ENCODE measurements around the gene AHI1.

Gene AHI1

GRCh38 chr6:135397172-135397952, 100.2 kb downstream of the AHI1 start:
- Histone ChIP-seq H3K4me1 (ENCODE audit: low read length) (no peaks in the 10 kb centered on the region), H3K27me3 (replicated peaks; ENCODE audit: insufficient read depth, low read length) (no peaks in the 10 kb centered on the region), H3K9me3 (replicated peaks; ENCODE audit: insufficient read depth, low read length) (no peaks in the 10 kb centered on the region), H3K4me2 (ENCODE audit: low read depth, low read length) (no peak overlapping the region), H3K9me2 (replicated peaks; ENCODE audit: insufficient read depth, low read length) (no peaks in the 10 kb centered on the region), H3K79me2 (ENCODE audit: low read length) (no peaks in the 10 kb centered on the region), H3F3A (ENCODE audit: insufficient read depth, low read length) (no peaks in the 10 kb centered on the region), H3K36me3 (replicated peaks; ENCODE audit: insufficient read depth, low read length) (no peaks in the 10 kb centered on the region), H3K27ac (ENCODE audit: low read length) (no peak overlapping the region), H4K20me1 (ENCODE audit: insufficient read depth, low read length) (no peaks in the 10 kb centered on the region), H3K9ac (ENCODE audit: low read length) (no peak overlapping the region), H2AFZ (ENCODE audit: low read length) (no peak overlapping the region), H3K4me3 (ENCODE audit: low read length) (no peak overlapping the region)
- no peak for DNase-seq
- TF ChIP-seq EZH2 (optimal IDR thresholded peaks at IDR 0.05; ENCODE audit: low read depth, low read length) (no peak), EZH2phosphoT487 (IDR thresholded peaks at IDR 0.05; ENCODE audit: low read length) (no peak), CTCF (IDR thresholded peaks at IDR 0.05; ENCODE audit: low read length) (no peak)

DNA sequence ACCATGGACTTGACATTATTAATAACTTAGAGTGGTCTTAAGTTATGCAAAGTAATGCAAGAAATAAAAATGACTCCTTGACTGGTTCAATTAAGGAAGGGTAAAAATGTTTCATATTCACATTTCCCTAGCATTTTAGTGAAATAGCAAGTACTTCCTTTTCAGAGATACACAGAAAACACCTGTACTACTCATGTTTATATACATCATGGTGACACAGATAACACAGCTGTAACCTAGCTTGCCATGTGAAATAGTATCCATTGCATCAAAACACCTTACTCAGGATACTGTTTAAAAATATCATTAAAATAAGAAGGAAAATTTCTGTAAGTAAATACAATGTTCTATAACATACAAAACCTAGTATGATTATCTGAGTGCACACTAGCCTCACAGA, 102.4 kb downstream of the AHI1 start:
- no peak for DNase-seq
- Histone ChIP-seq H3K4me3 (ENCODE audit: low read length) (no peak overlapping the region), H3K27ac (ENCODE audit: low read length) (no peak overlapping the region), H3K9me2 (replicated peaks; ENCODE audit: insufficient read depth, low read length) (no peaks in the 10 kb centered on the region), H3K27me3 (replicated peaks; ENCODE audit: insufficient read depth, low read length) (no peaks in the 10 kb centered on the region), H3K36me3 (replicated peaks; ENCODE audit: insufficient read depth, low read length) (no peaks in the 10 kb centered on the region), H3F3A (ENCODE audit: insufficient read depth, low read length) (no peaks in the 10 kb centered on the region), H3K9ac (ENCODE audit: low read length) (no peak overlapping the region), H3K4me2 (ENCODE audit: low read depth, low read length) (no peak overlapping the region), H3K79me2 (ENCODE audit: low read length) (no peaks in the 10 kb centered on the region), H2AFZ (ENCODE audit: low read length) (no peak overlapping the region), H3K4me1 (ENCODE audit: low read length) (no peaks in the 10 kb centered on the region), H3K9me3 (replicated peaks; ENCODE audit: insufficient read depth, low read length) (no peaks in the 10 kb centered on the region), H4K20me1 (ENCODE audit: insufficient read depth, low read length) (no peaks in the 10 kb centered on the region)
- TF ChIP-seq EZH2 (optimal IDR thresholded peaks at IDR 0.05; ENCODE audit: low read depth, low read length) (no peak), CTCF (IDR thresholded peaks at IDR 0.05; ENCODE audit: low read length) (no peak), EZH2phosphoT487 (IDR thresholded peaks at IDR 0.05; ENCODE audit: low read length) (no peak)

GRCh38 chr6:135393289-135393688, 104.3 kb downstream of the AHI1 start:
- Histone ChIP-seq H3K4me1 (ENCODE audit: low read length) (no peaks in the 10 kb centered on the region), H3K36me3 (replicated peaks; ENCODE audit: insufficient read depth, low read length) (no peaks in the 10 kb centered on the region), H2AFZ (ENCODE audit: low read length) (no peak overlapping the region), H3K27ac (ENCODE audit: low read length) (no peak overlapping the region), H3K9me3 (replicated peaks; ENCODE audit: insufficient read depth, low read length) (no peaks in the 10 kb centered on the region), H3K9ac (ENCODE audit: low read length) (no peak overlapping the region), H3K9me2 (replicated peaks; ENCODE audit: insufficient read depth, low read length) (no peaks in the 10 kb centered on the region), H3K4me3 (ENCODE audit: low read length) (no peak overlapping the region), H3K27me3 (replicated peaks; ENCODE audit: insufficient read depth, low read length) (no peaks in the 10 kb centered on the region), H3K79me2 (ENCODE audit: low read length) (no peaks in the 10 kb centered on the region), H3F3A (ENCODE audit: insufficient read depth, low read length) (no peaks in the 10 kb centered on the region), H3K4me2 (ENCODE audit: low read depth, low read length) (no peak overlapping the region), H4K20me1 (ENCODE audit: insufficient read depth, low read length) (no peaks in the 10 kb centered on the region)
- DNase-seq, result no peak
- TF ChIP-seq EZH2phosphoT487 (IDR thresholded peaks at IDR 0.05; ENCODE audit: low read length), result no peak

DNA sequence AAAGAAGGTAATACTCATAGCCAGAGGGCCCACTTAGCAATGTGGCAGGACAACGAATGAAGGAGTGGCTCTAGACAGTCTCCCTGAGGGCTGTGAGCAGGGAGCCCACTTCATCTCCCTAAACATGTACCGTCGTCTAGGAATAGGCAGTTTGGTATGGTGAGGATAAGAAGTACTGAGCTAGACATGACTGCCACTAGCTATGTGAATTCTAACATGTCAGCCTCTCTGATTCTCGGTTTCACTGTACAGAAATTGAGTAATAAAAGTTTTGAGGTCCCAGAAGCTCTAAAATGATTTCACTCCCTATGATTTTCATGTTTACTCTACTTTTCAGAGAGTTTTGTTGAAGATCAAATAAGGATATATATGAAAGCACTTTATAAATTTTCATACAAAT, 107.1 kb downstream of the AHI1 start:
- Histone ChIP-seq H3K79me2 (ENCODE audit: low read length) (no peaks in the 10 kb centered on the region), H3K27me3 (replicated peaks; ENCODE audit: insufficient read depth, low read length) (no peaks in the 10 kb centered on the region), H3K4me1 (ENCODE audit: low read length) (no peaks in the 10 kb centered on the region), H3K36me3 (replicated peaks; ENCODE audit: insufficient read depth, low read length) (no peaks in the 10 kb centered on the region), H3K27ac (ENCODE audit: low read length) (no peak overlapping the region), H3K9me2 (replicated peaks; ENCODE audit: insufficient read depth, low read length) (no peaks in the 10 kb centered on the region), H3K9me3 (replicated peaks; ENCODE audit: insufficient read depth, low read length) (no peaks in the 10 kb centered on the region), H4K20me1 (ENCODE audit: insufficient read depth, low read length) (no peaks in the 10 kb centered on the region), H3K4me3 (ENCODE audit: low read length) (no peak overlapping the region), H3K9ac (ENCODE audit: low read length) (no peak overlapping the region), H3K4me2 (ENCODE audit: low read depth, low read length) (no peak overlapping the region), H2AFZ (ENCODE audit: low read length) (no peak overlapping the region), H3F3A (ENCODE audit: insufficient read depth, low read length) (no peaks in the 10 kb centered on the region)
- TF ChIP-seq CTCF (IDR thresholded peaks at IDR 0.05; ENCODE audit: low read length) (no peak), EZH2 (optimal IDR thresholded peaks at IDR 0.05; ENCODE audit: low read depth, low read length) (no peak), EZH2phosphoT487 (IDR thresholded peaks at IDR 0.05; ENCODE audit: low read length) (no peak)
- no peak for DNase-seq
